Breast epithelium (tissue), 4 donors: Measurements from ENCODE around the gene CDH3. TPM values are rescaled to one million over a fixed set of nuclear protein-coding genes. Genes with fewer than 3 reads are reported as not detected.
"Not testable (repeated sequence)": the region's sequence is repeated elsewhere in the genome, so short reads cannot be mapped to it uniquely, and the experiment has no call there.

ENCODE experiments used
- DNase-seq, 2 donors: peaks; one replicate each; pipeline ENCODE4 v3.0.0-alpha.2; 2019; ENCODE audit warnings: low spot score in 2 of 2
- H3K27ac ChIP-seq, 2 donors: fragments of 200-600 bp; sonication (generic) in 1 of 2; one replicate each; pipeline ENCODE4 v1.5.1; 2016 to 2019; ENCODE audit warnings: mild to moderate bottlenecking in 1 of 2
- H3K27me3 ChIP-seq, 2 donors: fragments of 200-600 bp; sonication (generic) in 1 of 2; one replicate each; pipeline versions ENCODE4 v1.5.1 to v1.6.0; 2017 to 2019; ENCODE audit warnings: control low read depth in 1 of 2, mild to moderate bottlenecking in 1 of 2
- H3K36me3 ChIP-seq: fragments of 200-600 bp; one replicate; pipeline ENCODE4 v1.5.1; 2019
- H3K4me1 ChIP-seq, 2 donors: fragments of 200-600 bp; sonication (generic); one replicate each; pipeline ENCODE4 v1.5.1; 2016 to 2019; ENCODE audit warnings: control low read depth in 1 of 2
- H3K4me3 ChIP-seq, 3 donors: fragments of 200-600 bp; sonication (generic); 1 replicate in 2 of 3; 2 replicates in 1 of 3; pipeline ENCODE4 v1.5.1; 2016 to 2019; ENCODE audit warnings: mild to moderate bottlenecking in 3 of 3, moderate library complexity in 2 of 3
- H3K9me3 ChIP-seq, 2 donors: fragments of 200-600 bp; sonication (generic) in 1 of 2; one replicate each; pipeline ENCODE4 v1.5.1; 2016 to 2019; ENCODE audit warnings: control low read depth in 1 of 2
- CTCF ChIP-seq, 3 donors: fragments of 450-650 bp; IDR thresholded peaks; one replicate each; pipeline ENCODE4 v1.5.1; 2016 to 2017; ENCODE audit warnings: antibody characterized with exemption in 3 of 3, mild to moderate bottlenecking in 3 of 3, moderate library complexity in 3 of 3
- POLR2A ChIP-seq: fragments of 450-650 bp; IDR thresholded peaks from one replicate; pipeline ENCODE4 v1.6.1; 2016; ENCODE audit warnings: antibody characterized with exemption, mild to moderate bottlenecking, moderate library complexity
- POLR2AphosphoS5 ChIP-seq, 3 donors: sonication (generic); formaldehyde crosslinking; IDR thresholded peaks; one replicate each; pipeline ENCODE4 v1.6.1; 2017; ENCODE audit warnings: antibody characterized with exemption in 3 of 3
- intact Hi-C: fragments of 100-400 bp; cut with DNase I; formaldehyde crosslinking; loops from one replicate; pipeline ENCODE4 v1.15.1; 2023; ENCODE audit warnings: low total_unique reads
- total RNA-seq, 3 donors: library from RNA; depleted of rRNA; stranded (reverse); fragments of >200 nt; gene quantifications; one replicate each; pipeline ENCODE4 v1.1.0, GENCODE V29; 2016

Gene CDH3
- total RNA-seq, 3 donors from 2014 or later, result 0.32 to 62.6 (median 39.0) TPM

DNA sequence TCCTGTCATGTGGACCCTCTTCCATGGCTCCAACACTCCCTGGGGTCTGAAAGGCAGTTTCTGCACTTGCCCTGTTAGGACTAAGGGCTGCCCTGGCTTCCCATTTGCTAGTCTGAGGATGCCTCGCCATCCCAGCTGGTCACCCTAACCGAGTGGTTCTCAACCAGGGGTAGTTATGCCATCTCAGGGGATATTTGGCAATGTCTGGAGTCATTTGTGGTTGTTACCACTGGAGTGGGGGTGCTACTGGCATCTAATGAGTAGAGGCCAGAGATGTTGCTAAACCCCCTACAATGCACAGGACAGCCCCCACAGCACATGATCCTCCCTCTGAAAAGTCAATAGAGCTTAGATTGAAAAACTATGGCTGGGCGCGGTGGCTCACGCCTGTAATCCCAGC, 65.1 kb downstream of the CDH3 start:
- no peak for TF ChIP-seq POLR2A
- no peak for TF ChIP-seq POLR2AphosphoS5 (IDR thresholded peaks at IDR 0.05)
- TF ChIP-seq CTCF (IDR thresholded peaks at IDR 0.05), result no peak
- intact Hi-C loops, result no loop called here
- Histone ChIP-seq H3K27ac (no peak overlapping the region), H3K9me3 (no peaks in the 10 kb centered on the region), H3K27me3 (no peaks in the 10 kb centered on the region), H3K4me3 (no peak overlapping the region), H3K36me3 (no peaks in the 10 kb centered on the region), H3K4me1 (no peaks in the 10 kb centered on the region)
- no peak for DNase-seq

- DNase-seq, result no peak
- Histone ChIP-seq H3K4me1 (no peaks in the 10 kb centered on the region), H3K27me3 (no peaks in the 10 kb centered on the region), H3K36me3 (no peaks in the 10 kb centered on the region), H3K4me3 (no peak overlapping the region), H3K9me3 (no peaks in the 10 kb centered on the region), H3K27ac (no peak overlapping the region)
- TF ChIP-seq CTCF (IDR thresholded peaks at IDR 0.05) (no peak), POLR2AphosphoS5 (IDR thresholded peaks at IDR 0.05) (no peak), POLR2A (no peak)
- intact Hi-C loops, result no loop called here
Measured at GRCh38 chr16:68711421-68712139, 66.5 kb downstream of the CDH3 start.

- no peak overlapping the region for H3K4me3 ChIP-seq
- TF ChIP-seq POLR2A (no peak), CTCF (IDR thresholded peaks at IDR 0.05) (no peak), POLR2AphosphoS5 (IDR thresholded peaks at IDR 0.05) (no peak)
- intact Hi-C loops, result no loop called here
Measured at GRCh38 chr16:68713361-68713760, 68.3 kb downstream of the CDH3 start.

DNA sequence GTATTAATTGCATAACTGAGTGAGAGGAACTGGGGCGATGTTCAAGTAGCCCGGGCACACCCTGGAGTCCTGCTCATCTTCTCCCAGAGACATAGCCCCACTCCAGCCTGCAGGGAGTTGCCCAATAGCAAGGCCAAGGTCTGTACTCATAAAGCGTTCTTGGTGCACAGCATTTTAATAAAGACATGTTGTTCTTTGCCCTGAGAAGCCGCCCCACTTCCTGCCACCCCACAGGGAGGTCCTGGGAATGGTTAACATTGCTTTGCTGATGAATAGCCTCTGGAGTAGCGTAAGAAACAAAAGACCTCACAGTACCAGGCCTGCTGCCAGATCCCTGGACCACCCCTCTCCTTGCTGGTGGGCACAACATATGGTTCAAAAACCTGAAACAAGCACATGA, 70.4 kb downstream of the CDH3 start:
- TF ChIP-seq POLR2AphosphoS5 (IDR thresholded peaks at IDR 0.05) (no peak), POLR2A (no peak), CTCF (IDR thresholded peaks at IDR 0.05) (no peak)
- Histone ChIP-seq H3K4me3 (no peak overlapping the region), H3K27me3 (no peaks in the 10 kb centered on the region), H3K27ac (no peak overlapping the region), H3K36me3 (no peaks in the 10 kb centered on the region), H3K9me3 (no peaks in the 10 kb centered on the region), H3K4me1 (no peaks in the 10 kb centered on the region)
- no peak for DNase-seq
- intact Hi-C loops, result no loop called here

More at GRCh38 chr16:68713361-68713760, 68.3 kb downstream of the CDH3 start:
- no peak for DNase-seq
- Histone ChIP-seq H3K27me3 (no peaks in the 10 kb centered on the region), H3K9me3 (no peaks in the 10 kb centered on the region), H3K36me3 (no peaks in the 10 kb centered on the region), H3K27ac (no peak overlapping the region), H3K4me1 (no peaks in the 10 kb centered on the region)

DNA sequence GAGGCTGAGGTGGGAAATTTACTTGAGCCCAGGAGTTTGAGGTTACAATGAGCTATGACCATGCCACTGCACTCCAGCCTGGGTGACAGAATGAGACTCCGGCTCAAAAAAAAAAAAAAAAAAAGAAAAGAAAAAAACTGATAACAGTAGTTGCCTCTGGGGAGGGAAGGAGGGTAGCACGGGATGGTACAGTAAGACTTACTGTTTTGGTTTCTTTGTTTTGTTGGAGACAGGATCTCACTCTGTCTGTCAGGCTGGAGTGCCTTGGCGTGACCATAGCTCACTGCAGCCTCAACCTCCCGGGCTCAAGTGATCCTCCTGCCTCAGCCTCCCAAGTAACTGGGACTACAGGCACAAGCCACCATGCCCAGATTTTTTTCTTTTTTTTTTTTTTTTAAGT, 71.4 kb downstream of the CDH3 start:
- H3K27ac ChIP-seq, DNase-seq, H3K4me1 ChIP-seq, H3K27me3 ChIP-seq, H3K36me3 ChIP-seq, H3K4me3 ChIP-seq, H3K9me3 ChIP-seq, intact Hi-C loops: not testable (repeated sequence)
